Measurements from ENCODE around the gene RPTN.
A peak's percentile ranks its signal among the peaks of the same experiment; 100 is the strongest.

The RPTN gene

GRCh38 chr1:152159144-152159543, at the start of gene RPTN:
Gene RPTN (minus strand): TSS chr1:152159228. CDS start chr1:152157889, 1,339 bp downstream.
- DNase-seq (ENCODE audit: low spot score), result no peak

- no peak for DNase-seq (ENCODE audit: low spot score)
Measured at GRCh38 chr1:152198982-152199381, 40.0 kb upstream of the RPTN start.

GRCh38 chr1:152197361-152197941, 38.4 kb upstream of the RPTN start:
- no peak for DNase-seq (ENCODE audit: low spot score)

GRCh38 chr1:152191711-152192110, 32.7 kb upstream of the RPTN start:
- no peak for DNase-seq (ENCODE audit: low spot score)

- DNase-seq (ENCODE audit: low spot score), result no peak
Measured at GRCh38 chr1:152191260-152191659, 32.2 kb upstream of the RPTN start.

- no peak for DNase-seq (ENCODE audit: low spot score)
Measured at GRCh38 chr1:152190589-152190988, 31.6 kb upstream of the RPTN start.

- peak; percentile 83 for DNase-seq (ENCODE audit: low spot score)
Measured at GRCh38 chr1:152189657-152190442, 30.8 kb upstream of the RPTN start.

GRCh38 chr1:152188673-152189591, 29.9 kb upstream of the RPTN start:
- DNase-seq (ENCODE audit: low spot score), result peak; percentile 61

GRCh38 chr1:152186556-152187285, 27.7 kb upstream of the RPTN start:
- no peak for DNase-seq (ENCODE audit: low spot score)

- DNase-seq (ENCODE audit: low spot score), result peak; percentile 75
Measured at GRCh38 chr1:152185544-152186391, 26.7 kb upstream of the RPTN start.

GRCh38 chr1:152182944-152183361, 23.9 kb upstream of the RPTN start:
- DNase-seq (ENCODE audit: low spot score), result no peak

- DNase-seq (ENCODE audit: low spot score), result peak; percentile 41
Measured at GRCh38 chr1:152182431-152182830, 23.4 kb upstream of the RPTN start.

GRCh38 chr1:152179566-152179965, 20.5 kb upstream of the RPTN start:
- DNase-seq (ENCODE audit: low spot score), result no peak

GRCh38 chr1:152170287-152170905, 11.4 kb upstream of the RPTN start:
- DNase-seq (ENCODE audit: low spot score), result no peak

- no peak for DNase-seq (ENCODE audit: low spot score)
Measured at GRCh38 chr1:152169366-152170025, 10.5 kb upstream of the RPTN start.

- no peak for DNase-seq (ENCODE audit: low spot score)
Measured at GRCh38 chr1:152168535-152168868, 9.5 kb upstream of the RPTN start.

GRCh38 chr1:152167835-152168534, 9.0 kb upstream of the RPTN start:
- DNase-seq (ENCODE audit: low spot score), result no peak

- DNase-seq (ENCODE audit: low spot score), result no peak
Measured at GRCh38 chr1:152166966-152167365, 7.9 kb upstream of the RPTN start.

GRCh38 chr1:152165286-152166077, 6.5 kb upstream of the RPTN start:
- DNase-seq (ENCODE audit: low spot score), result no peak

All from NAMALWA (cell line).